NCI-H2227 (cell line): ENCODE data around the gene GRIN2C.

ENCODE experiments used
- DNase-seq: peaks from one replicate; lab custom pipeline; 2025; ENCODE audit not compliant: unreplicated experiment; lab: John Stamatoyannopoulos, UW

GRIN2C gene

GRCh38 chr17:74822939-74823367, 36.7 kb downstream of the GRIN2C start:
- no peak for DNase-seq

GRCh38 chr17:74822335-74822938, 37.2 kb downstream of the GRIN2C start:
- DNase-seq: no peak

GRCh38 chr17:74821655-74822334, 37.9 kb downstream of the GRIN2C start:
- no peak for DNase-seq

- DNase-seq: no peak
Observed at GRCh38 chr17:74819801-74820436, 39.8 kb downstream of the GRIN2C start.

GRCh38 chr17:74818291-74818938, 41.3 kb downstream of the GRIN2C start:
- DNase-seq: peak; percentile 45

DNA sequence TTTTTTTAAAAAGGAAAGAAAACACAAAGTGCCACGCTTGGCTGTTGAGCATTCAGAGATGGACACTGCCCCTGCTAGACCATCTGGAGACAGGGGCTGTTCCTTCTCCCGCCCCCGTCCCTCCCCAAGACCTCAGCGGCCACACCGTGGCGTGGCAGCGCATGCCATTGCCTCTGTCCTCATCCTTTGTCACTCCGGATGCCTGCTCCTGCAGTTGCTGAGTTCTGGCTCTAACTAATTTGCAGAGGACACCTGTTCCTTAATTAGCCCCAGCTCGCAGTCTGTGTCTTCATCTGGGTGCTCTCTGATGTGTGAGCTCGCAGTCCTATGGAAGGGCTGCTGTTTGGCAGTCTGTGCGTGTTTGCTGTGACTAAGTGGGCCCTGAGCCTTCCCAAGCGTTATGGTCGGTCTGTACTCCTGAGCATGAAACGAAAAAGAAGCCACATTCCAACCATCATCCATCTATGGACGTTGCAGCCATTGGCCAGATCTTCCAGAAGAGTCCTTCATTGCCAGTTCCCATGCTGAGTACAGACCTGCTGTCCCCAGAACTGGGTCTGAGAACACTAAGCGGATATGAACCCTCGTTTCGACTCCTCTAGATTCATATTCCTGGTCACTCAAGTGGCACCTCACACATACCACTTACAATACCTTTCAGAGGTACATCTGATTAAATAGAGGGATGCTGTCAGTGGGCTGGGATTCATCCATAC, 42.6 kb downstream of the GRIN2C start:
- DNase-seq: no peak

GRCh38 chr17:74815550-74816370, 43.9 kb downstream of the GRIN2C start:
- peak; percentile 5 for DNase-seq

DNA sequence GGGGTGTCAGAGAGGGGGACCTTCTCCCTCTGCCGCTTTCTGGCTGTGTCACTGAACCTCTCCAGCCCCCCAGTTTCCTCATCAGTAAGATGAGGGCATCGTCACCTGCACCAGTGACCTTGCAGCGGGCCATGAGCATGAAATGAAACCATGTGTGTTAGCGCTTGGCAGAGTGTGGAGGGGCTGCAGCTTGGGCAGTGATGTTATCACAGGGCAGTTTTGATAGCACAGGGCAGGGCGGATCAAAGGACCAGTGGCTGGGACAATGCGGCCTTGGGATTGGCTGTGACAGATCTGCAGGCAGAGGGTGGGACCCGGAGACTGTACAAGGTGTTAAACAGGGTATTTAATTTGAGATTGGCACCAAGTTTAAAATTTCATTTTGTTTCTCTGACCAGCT, 44.6 kb downstream of the GRIN2C start:
- no peak for DNase-seq

GRCh38 chr17:74814453-74814852, 45.2 kb downstream of the GRIN2C start:
- DNase-seq: no peak

GRCh38 chr17:74812109-74813009, 47.3 kb downstream of the GRIN2C start:
- DNase-seq: peak; percentile 23

GRCh38 chr17:74810699-74811485, 48.8 kb downstream of the GRIN2C start:
- no peak for DNase-seq

- DNase-seq: no peak
Observed at GRCh38 chr17:74808714-74809430, 50.8 kb downstream of the GRIN2C start.

GRCh38 chr17:74807925-74808324, 51.8 kb downstream of the GRIN2C start:
- no peak for DNase-seq

GRCh38 chr17:74807441-74807840, 52.2 kb downstream of the GRIN2C start:
- no peak for DNase-seq

GRCh38 chr17:74806334-74806733, 53.4 kb downstream of the GRIN2C start:
- DNase-seq: no peak

- DNase-seq: no peak
Observed at GRCh38 chr17:74805591-74805991, 54.1 kb downstream of the GRIN2C start.

DNA sequence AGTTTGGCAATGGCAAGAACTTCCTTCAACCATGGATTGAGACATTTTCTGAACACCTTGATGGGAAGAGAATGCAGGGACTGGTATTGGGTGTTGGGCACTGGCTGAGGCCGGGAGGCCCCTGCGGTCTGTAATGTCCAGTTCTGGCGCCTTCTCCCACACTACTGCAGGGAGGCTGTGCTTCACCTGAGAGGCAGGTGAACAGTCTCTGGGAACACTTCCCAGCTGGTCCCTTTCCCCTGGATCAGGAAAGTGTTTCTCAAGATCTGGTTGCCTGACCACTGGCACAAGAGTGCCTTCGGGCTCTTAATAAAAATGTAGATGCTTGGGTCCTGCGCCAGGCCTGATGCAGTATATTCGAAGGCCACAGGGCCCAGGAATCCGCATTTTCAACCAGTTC, 55.0 kb downstream of the GRIN2C start:
- no peak for DNase-seq

GRCh38 chr17:74803971-74804370, 55.7 kb downstream of the GRIN2C start:
- DNase-seq: no peak
